ENCODE data around the gene EZH1.

EZH1 gene

DNA sequence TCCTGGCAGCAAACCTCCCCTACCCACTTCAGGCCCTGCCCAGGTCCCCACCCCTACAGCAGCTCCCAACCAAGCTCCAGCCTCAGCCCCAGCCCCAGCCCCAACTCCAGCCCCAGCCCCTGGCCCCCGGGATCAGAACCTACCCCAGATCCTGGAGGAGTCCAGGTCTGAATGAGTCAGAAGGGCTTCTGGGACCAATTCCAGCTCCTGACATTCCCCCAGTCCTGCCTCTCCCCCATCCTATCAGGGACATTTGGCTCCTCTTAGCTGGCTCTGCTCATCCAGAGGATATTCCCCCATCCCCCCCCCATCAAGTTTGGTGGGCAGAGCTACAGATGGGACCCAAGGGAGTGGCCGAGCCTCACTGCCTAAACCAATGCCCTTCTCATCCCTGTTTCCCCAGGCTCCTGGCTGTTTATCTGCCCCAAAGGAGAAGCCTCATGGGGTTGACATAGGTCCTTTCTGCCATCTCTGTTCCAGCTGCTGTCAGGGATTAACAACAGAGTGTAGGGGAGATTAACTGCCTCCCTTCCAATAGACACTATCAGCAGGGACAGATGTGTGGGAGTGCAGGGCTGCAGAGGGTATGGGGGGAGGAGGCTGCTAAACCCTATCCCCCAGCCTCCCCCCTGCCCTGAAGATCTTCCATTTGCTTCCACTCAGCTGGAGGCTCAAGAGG lies 46.0 kb downstream of the EZH1 start:
- no peaks in the 10 kb centered on the region for H3K79me1 ChIP-seq (ENCODE audit: low read depth, low read length)
- H2AK5ac ChIP-seq (ENCODE audit: low read depth, low read length) = no peak overlapping the region
- H3K4me2 ChIP-seq (ENCODE audit: insufficient read depth, low read length, poor library complexity, severe bottlenecking) = no peak overlapping the region
- no peak overlapping the region for H3K9ac ChIP-seq (ENCODE audit: low read depth, low read length, poor library complexity)
- no peak overlapping the region for H2BK15ac ChIP-seq (ENCODE audit: low read length)
- peaks cover 0 to 3% of the 10 kb centered on the region in 2 donors for H3K4me1 ChIP-seq (ENCODE audit: control insufficient read depth in 2 of 2, insufficient read depth in 1 of 2, low read depth in 1 of 2, low read length in 2 of 2)
- H2BK12ac ChIP-seq (ENCODE audit: low read length) = no peak overlapping the region
- H3K23ac ChIP-seq (ENCODE audit: low read depth, low read length, poor library complexity) = peak overlapping the region; percentile 69
- peaks cover 33 to 95% of the 10 kb centered on the region in 2 donors for H3K36me3 ChIP-seq (replicated peaks in 1 of 2; ENCODE audit: control insufficient read depth in 2 of 2, insufficient read depth in 2 of 2, low read length in 2 of 2)
- no peak for DNase-seq (ENCODE audit: low spot score)
- no peak overlapping the region for H2BK5ac ChIP-seq (ENCODE audit: low read length)
- no peak overlapping the region for H2AFZ ChIP-seq (ENCODE audit: low read length)
- H2BK120ac ChIP-seq (ENCODE audit: low read depth, low read length) = no peak overlapping the region
- H3K18ac ChIP-seq (ENCODE audit: low read length) = no peak overlapping the region
- no peaks in the 10 kb centered on the region for H3K9me3 ChIP-seq (replicated peaks in 1 of 2; ENCODE audit: control insufficient read depth in 2 of 2, insufficient read depth in 1 of 2, low read depth in 1 of 2, low read length in 2 of 2)
- no peak overlapping the region for H3K14ac ChIP-seq (ENCODE audit: low read length)
- no peak overlapping the region for H3K4ac ChIP-seq (ENCODE audit: low read length)
- H3K27ac ChIP-seq (replicated peaks; ENCODE audit: low read length) = peak overlapping the region; percentile 22
- no peak overlapping the region for H4K91ac ChIP-seq (ENCODE audit: low read depth, low read length, poor library complexity)
- H3K27me3 ChIP-seq (ENCODE audit: control insufficient read depth in 3 of 3, insufficient read depth in 3 of 3, low read depth in 1 of 3, low read length in 3 of 3) = no peaks in the 10 kb centered on the region
- WGBS, 2 donors (ENCODE audit: extremely low coverage in 2 of 2, insufficient read length in 2 of 2, insufficient replicate concordance in 1 of 2) = no CpG with 5 or more reads among the region's 2 CpGs
- H3K4me3 ChIP-seq (ENCODE audit: low read length in 2 of 2) = no peak overlapping the region
- H4K8ac ChIP-seq (ENCODE audit: low read depth, low read length) = no peak overlapping the region

DNA sequence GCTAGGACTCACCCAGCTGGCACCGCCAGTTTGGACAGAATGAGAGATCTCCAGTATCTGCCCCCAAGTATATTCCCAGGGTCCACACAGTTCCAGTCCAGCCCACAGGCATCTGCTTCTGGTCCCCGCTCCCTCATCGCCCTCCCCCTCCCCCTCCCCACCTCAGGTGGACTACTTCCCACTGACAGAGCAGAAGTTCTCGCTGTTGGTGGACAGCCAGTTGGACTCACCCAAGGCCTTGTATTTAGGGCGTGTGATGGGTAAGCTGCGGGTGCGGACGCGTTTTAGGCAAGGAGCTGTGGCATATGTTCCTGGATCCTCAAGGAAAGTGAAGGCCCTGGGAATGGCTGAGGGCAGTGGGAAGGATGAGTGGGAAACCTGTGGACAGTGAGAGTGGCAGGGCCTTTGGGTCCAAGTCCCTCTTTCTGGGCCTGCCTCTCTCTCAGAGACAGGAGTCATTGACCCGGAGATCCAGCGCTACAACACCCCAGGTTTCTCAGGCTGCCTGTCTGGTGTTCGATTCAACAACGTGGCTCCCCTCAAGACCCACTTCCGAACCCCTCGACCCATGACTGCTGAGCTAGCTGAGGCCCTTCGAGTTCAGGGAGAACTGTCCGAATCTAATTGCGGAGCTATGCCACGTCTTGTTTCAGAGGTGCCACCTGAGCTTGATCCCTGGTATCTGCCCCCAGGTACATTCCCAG lies 47.6 kb downstream of the EZH1 start:
- Histone ChIP-seq H3K4ac (ENCODE audit: low read length) (no peak overlapping the region), H2BK5ac (ENCODE audit: low read length) (no peak overlapping the region), H3K18ac (ENCODE audit: low read length) (no peak overlapping the region), H3K4me1 (ENCODE audit: control insufficient read depth in 2 of 2, insufficient read depth in 1 of 2, low read depth in 1 of 2, low read length in 2 of 2) (peaks cover 0 to 3% of the 10 kb centered on the region in 2 donors), H4K91ac (ENCODE audit: low read depth, low read length, poor library complexity) (no peak overlapping the region), H2AFZ (ENCODE audit: low read length) (no peak overlapping the region), H4K8ac (ENCODE audit: low read depth, low read length) (no peak overlapping the region), H3K4me3 (ENCODE audit: low read length in 2 of 2) (no peak overlapping the region), H2BK15ac (ENCODE audit: low read length) (no peak overlapping the region), H3K36me3 (replicated peaks in 1 of 2; ENCODE audit: control insufficient read depth in 2 of 2, insufficient read depth in 2 of 2, low read length in 2 of 2) (peaks cover 33 to 95% of the 10 kb centered on the region in 2 donors), H2AK5ac (ENCODE audit: low read depth, low read length) (no peak overlapping the region), H3K23ac (ENCODE audit: low read depth, low read length, poor library complexity) (no peak overlapping the region), H3K27me3 (ENCODE audit: control insufficient read depth in 3 of 3, insufficient read depth in 3 of 3, low read depth in 1 of 3, low read length in 3 of 3) (no peaks in the 10 kb centered on the region), H3K27ac (replicated peaks; ENCODE audit: low read length) (no peak overlapping the region), H3K14ac (ENCODE audit: low read length) (no peak overlapping the region), H3K79me1 (ENCODE audit: low read depth, low read length) (no peaks in the 10 kb centered on the region), H3K9me3 (replicated peaks in 1 of 2; ENCODE audit: control insufficient read depth in 2 of 2, insufficient read depth in 1 of 2, low read depth in 1 of 2, low read length in 2 of 2) (peaks cover 0 to 2% of the 10 kb centered on the region in 2 donors), H3K4me2 (ENCODE audit: insufficient read depth, low read length, poor library complexity, severe bottlenecking) (no peak overlapping the region), H2BK12ac (ENCODE audit: low read length) (no peak overlapping the region), H2BK120ac (ENCODE audit: low read depth, low read length) (no peak overlapping the region), H3K9ac (ENCODE audit: low read depth, low read length, poor library complexity) (no peak overlapping the region)
- DNase-seq (ENCODE audit: low spot score) = no peak
- no CpG with 5 or more reads among the region's 19 CpGs for WGBS, 2 donors (ENCODE audit: extremely low coverage in 2 of 2, insufficient read length in 2 of 2, insufficient replicate concordance in 1 of 2)

DNA sequence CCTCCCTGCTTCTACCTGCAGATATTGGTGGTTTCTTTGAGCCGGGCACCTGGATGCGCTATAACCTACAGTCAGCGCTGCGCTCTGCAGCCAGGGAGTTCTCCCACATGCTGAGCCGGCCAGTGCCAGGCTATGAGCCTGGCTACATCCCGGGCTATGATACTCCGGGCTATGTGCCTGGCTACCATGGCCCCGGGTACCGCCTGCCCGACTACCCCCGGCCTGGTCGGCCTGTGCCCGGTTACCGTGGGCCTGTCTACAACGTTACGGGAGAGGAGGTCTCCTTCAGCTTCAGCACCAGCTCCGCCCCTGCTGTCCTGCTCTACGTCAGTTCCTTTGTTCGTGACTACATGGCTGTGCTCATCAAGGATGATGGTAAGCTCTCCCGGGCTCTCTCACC lies 49.3 kb downstream of the EZH1 start:
- H4K8ac ChIP-seq (ENCODE audit: low read depth, low read length) = no peak overlapping the region
- peaks cover 0 to 7% of the 10 kb centered on the region in 2 donors for H3K4me1 ChIP-seq (ENCODE audit: control insufficient read depth in 2 of 2, insufficient read depth in 1 of 2, low read depth in 1 of 2, low read length in 2 of 2)
- no CpG with 5 or more reads among the region's 20 CpGs for WGBS, 2 donors (ENCODE audit: extremely low coverage in 2 of 2, insufficient read length in 2 of 2, insufficient replicate concordance in 1 of 2)
- H4K91ac ChIP-seq (ENCODE audit: low read depth, low read length, poor library complexity) = no peak overlapping the region
- H3K14ac ChIP-seq (ENCODE audit: low read length) = no peak overlapping the region
- H3K9ac ChIP-seq (ENCODE audit: low read depth, low read length, poor library complexity) = no peak overlapping the region
- no peaks in the 10 kb centered on the region for H3K27me3 ChIP-seq (ENCODE audit: control insufficient read depth in 3 of 3, insufficient read depth in 3 of 3, low read depth in 1 of 3, low read length in 3 of 3)
- no peak overlapping the region for H3K27ac ChIP-seq (replicated peaks; ENCODE audit: low read length)
- H2BK5ac ChIP-seq (ENCODE audit: low read length) = no peak overlapping the region
- peak overlapping the region in 1 of 2 donors; percentile 33 for H3K4me3 ChIP-seq (ENCODE audit: low read length in 2 of 2)
- H2BK12ac ChIP-seq (ENCODE audit: low read length) = no peak overlapping the region
- no peak overlapping the region for H3K4me2 ChIP-seq (ENCODE audit: insufficient read depth, low read length, poor library complexity, severe bottlenecking)
- H3K18ac ChIP-seq (ENCODE audit: low read length) = no peak overlapping the region
- no peak for DNase-seq (ENCODE audit: low spot score)
- no peaks in the 10 kb centered on the region for H3K79me1 ChIP-seq (ENCODE audit: low read depth, low read length)
- no peak overlapping the region for H2AK5ac ChIP-seq (ENCODE audit: low read depth, low read length)
- H3K36me3 ChIP-seq (replicated peaks in 1 of 2; ENCODE audit: control insufficient read depth in 2 of 2, insufficient read depth in 2 of 2, low read length in 2 of 2) = peaks cover 40 to 95% of the 10 kb centered on the region in 2 donors
- H3K9me3 ChIP-seq (replicated peaks in 1 of 2; ENCODE audit: control insufficient read depth in 2 of 2, insufficient read depth in 1 of 2, low read depth in 1 of 2, low read length in 2 of 2) = peaks cover 0 to 2% of the 10 kb centered on the region in 2 donors
- no peak overlapping the region for H2AFZ ChIP-seq (ENCODE audit: low read length)
- no peak overlapping the region for H2BK120ac ChIP-seq (ENCODE audit: low read depth, low read length)
- H3K4ac ChIP-seq (ENCODE audit: low read length) = no peak overlapping the region
- H3K23ac ChIP-seq (ENCODE audit: low read depth, low read length, poor library complexity) = no peak overlapping the region
- no peak overlapping the region for H2BK15ac ChIP-seq (ENCODE audit: low read length)

DNA sequence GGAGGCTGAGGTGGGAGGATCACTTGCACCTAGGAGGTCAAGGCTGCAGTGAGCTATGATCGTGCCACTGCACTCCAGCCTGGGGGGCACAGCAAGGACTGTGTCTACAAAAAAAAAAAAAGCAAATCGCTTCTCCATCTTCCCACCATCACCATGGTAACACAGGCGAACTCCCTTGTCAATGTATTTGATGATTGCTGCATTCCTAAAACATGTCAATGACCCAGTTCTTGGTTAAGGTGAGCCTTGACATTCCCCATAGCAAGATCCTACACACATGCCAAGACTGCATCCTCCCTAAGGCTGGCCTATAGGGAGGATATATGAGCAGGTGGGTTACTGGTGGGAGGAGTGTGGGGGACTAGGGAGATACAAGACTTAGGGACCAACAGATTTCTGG lies 50.3 kb downstream of the EZH1 start:
- Histone ChIP-seq H3K23ac (ENCODE audit: low read depth, low read length, poor library complexity) (no peak overlapping the region), H2BK120ac (ENCODE audit: low read depth, low read length) (no peak overlapping the region), H3K4me2 (ENCODE audit: insufficient read depth, low read length, poor library complexity, severe bottlenecking) (no peak overlapping the region), H2BK5ac (ENCODE audit: low read length) (no peak overlapping the region), H4K91ac (ENCODE audit: low read depth, low read length, poor library complexity) (no peak overlapping the region), H3K36me3 (replicated peaks in 1 of 2; ENCODE audit: control insufficient read depth in 2 of 2, insufficient read depth in 2 of 2, low read length in 2 of 2) (peaks cover 42 to 95% of the 10 kb centered on the region in 2 donors), H3K4ac (ENCODE audit: low read length) (no peak overlapping the region), H2AFZ (ENCODE audit: low read length) (no peak overlapping the region), H3K79me1 (ENCODE audit: low read depth, low read length) (no peaks in the 10 kb centered on the region), H3K14ac (ENCODE audit: low read length) (no peak overlapping the region), H3K9me3 (replicated peaks in 1 of 2; ENCODE audit: control insufficient read depth in 2 of 2, insufficient read depth in 1 of 2, low read depth in 1 of 2, low read length in 2 of 2) (peaks cover 0 to 2% of the 10 kb centered on the region in 2 donors), H2BK15ac (ENCODE audit: low read length) (no peak overlapping the region), H3K4me1 (ENCODE audit: control insufficient read depth in 2 of 2, insufficient read depth in 1 of 2, low read depth in 1 of 2, low read length in 2 of 2) (peaks cover 0 to 7% of the 10 kb centered on the region in 2 donors), H3K4me3 (ENCODE audit: low read length in 2 of 2) (no peak overlapping the region), H3K27ac (replicated peaks; ENCODE audit: low read length) (no peak overlapping the region), H3K27me3 (ENCODE audit: control insufficient read depth in 3 of 3, insufficient read depth in 3 of 3, low read depth in 1 of 3, low read length in 3 of 3) (no peaks in the 10 kb centered on the region), H2BK12ac (ENCODE audit: low read length) (no peak overlapping the region), H3K9ac (ENCODE audit: low read depth, low read length, poor library complexity) (no peak overlapping the region), H4K8ac (ENCODE audit: low read depth, low read length) (no peak overlapping the region), H3K18ac (ENCODE audit: low read length) (no peak overlapping the region), H2AK5ac (ENCODE audit: low read depth, low read length) (no peak overlapping the region)
- DNase-seq (ENCODE audit: low spot score) = no peak
- no CpG with 5 or more reads among the region's 3 CpGs for WGBS, 2 donors (ENCODE audit: extremely low coverage in 2 of 2, insufficient read length in 2 of 2, insufficient replicate concordance in 1 of 2)
